Measurements from ENCODE around the gene TMEM63A. TPM values are rescaled to one million over a fixed set of nuclear protein-coding genes. Genes with fewer than 3 reads are reported as not detected.

The TMEM63A gene
- total and polyA plus RNA-seq, 4 experiments from 2014 or later = 46.2 to 507 (median 278) TPM

DNA sequence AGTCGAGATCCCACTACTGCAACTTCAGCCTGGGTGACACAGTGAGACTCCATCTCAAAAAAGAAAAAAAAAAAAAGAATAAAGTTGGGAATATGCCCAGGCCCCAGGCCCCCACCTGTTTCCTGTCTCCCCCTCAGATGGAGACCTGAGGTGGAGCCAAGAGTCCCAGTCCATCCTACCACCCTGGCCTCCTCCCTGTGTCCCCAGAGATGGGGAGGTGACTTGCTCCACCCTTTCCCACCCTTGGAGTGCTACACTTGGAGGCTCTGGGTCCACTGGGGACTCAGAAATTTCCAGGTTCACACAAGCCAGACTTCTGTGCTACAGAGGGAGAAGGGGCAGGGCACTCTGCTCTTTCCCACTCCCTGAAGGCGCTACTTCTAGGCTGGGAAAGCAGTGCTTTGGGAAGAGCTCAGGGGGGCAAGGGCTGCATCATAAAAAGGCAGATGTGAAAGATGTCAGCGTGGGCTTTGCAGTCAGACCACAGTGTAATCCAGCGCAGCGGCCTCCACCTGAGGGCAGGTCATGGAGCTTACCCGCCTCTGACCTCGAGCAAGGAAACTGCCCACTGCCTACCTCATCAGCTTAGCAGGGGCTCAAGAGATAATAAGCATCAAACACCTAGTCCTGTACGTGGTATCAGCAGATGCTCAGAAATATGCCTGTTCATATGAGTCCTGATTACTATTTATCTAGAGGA, 13.4 kb downstream of the TMEM63A start:
- H3K9me3 ChIP-seq (ENCODE audit: control insufficient read depth in 1 of 2, low read length in 2 of 2) = no peaks in the 10 kb centered on the region
- intact Hi-C loops (cut with micrococcal nuclease) = loop anchor here (5.0 kb wide), 2 partner anchors 91 to 109 kb away; partner anchors contain the start of gene SRP9
- ChIA-PET CTCF (ENCODE audit: partially characterized antibody) (interaction anchor here (3.2 to 3.3 kb wide), 2 partner anchors 13 to 42 kb away, joined by 13 to 22 read pairs; partner anchors contain the start of gene TMEM63A), POLR2A (ENCODE audit: partially characterized antibody) (interaction anchor here (6.5 kb wide), 1 partner anchor 13 kb away, joined by 71 read pairs; the partner anchor contains the start of gene TMEM63A)
- H3K27me3 ChIP-seq (ENCODE audit: insufficient read depth, low read length) = no peaks in the 10 kb centered on the region
- Mint-ChIP-seq H3K27me3 (no peaks in the 10 kb centered on the region), H3K36me3 (peaks cover 58 to 86% of the 10 kb centered on the region in 2 donors), H3K4me1 (peaks cover 34 to 79% (median 58%) of the 10 kb centered on the region in 4 donors), H3K27ac (peak overlapping the region; percentile 1 to 93 (median 75)), H3K4me3 (peak overlapping the region in 1 of 8 donors; percentile 13), H3K9me3 (no peaks in the 10 kb centered on the region)
- peaks cover 62% of the 10 kb centered on the region for H3K4me1 ChIP-seq (ENCODE audit: insufficient read depth, low read length)
- no peak for DNase-seq
- peaks cover 81% of the 10 kb centered on the region for H3K36me3 ChIP-seq (ENCODE audit: insufficient read depth, low read length)
- H3K4me3 ChIP-seq (ENCODE audit: low read length in 2 of 2) = no peak overlapping the region
- no peak overlapping the region for H3K27ac ChIP-seq (ENCODE audit: low read depth, low read length)

DNA sequence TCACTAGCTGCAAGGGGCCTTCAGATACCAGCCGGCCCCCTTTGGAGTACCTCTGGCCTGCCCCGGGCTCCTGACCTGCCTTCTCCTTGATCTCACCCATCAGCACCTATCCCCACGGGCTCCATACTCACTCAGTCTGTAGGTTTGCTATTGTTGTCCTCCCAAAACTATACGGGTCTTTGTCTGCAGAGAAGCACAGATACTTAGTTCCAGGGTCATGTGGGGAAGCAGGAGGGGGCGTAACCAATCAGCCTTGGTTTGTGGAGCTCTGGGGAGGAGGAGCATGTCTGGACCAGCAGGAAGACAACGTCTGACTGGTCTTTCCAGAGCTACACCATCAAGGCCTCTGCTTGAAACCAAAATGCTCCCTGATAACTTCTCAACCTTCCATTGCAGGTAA, 15.2 kb downstream of the TMEM63A start:
- H3K4me1 ChIP-seq (ENCODE audit: insufficient read depth, low read length) = peaks cover 50% of the 10 kb centered on the region
- Mint-ChIP-seq H3K4me3 (peak overlapping the region in 7 of 8 donors; percentile 48 to 85 (median 76)), H3K27ac (peak overlapping the region; percentile 71 to 95 (median 90)), H3K4me1 (peaks cover 31 to 66% (median 49%) of the 10 kb centered on the region in 4 donors), H3K36me3 (peaks cover 59 to 83% of the 10 kb centered on the region in 2 donors), H3K9me3 (no peaks in the 10 kb centered on the region), H3K27me3 (no peaks in the 10 kb centered on the region)
- H3K27ac ChIP-seq (ENCODE audit: low read depth, low read length) = peak overlapping the region; percentile 52
- CTCF ChIA-PET (ENCODE audit: partially characterized antibody) = interaction anchor here (1.1 to 3.9 kb wide), 4 partner anchors 9 to 395 kb away, joined by 3 to 26 read pairs (median 12); partner anchors contain the start of gene TMEM63A
- POLR2A ChIA-PET (ENCODE audit: partially characterized antibody) = interaction anchor here (1.3 to 4.7 kb wide), 10 partner anchors 9 to 133 kb away, joined by 3 to 74 read pairs (median 13); partner anchors contain the start of genes LEFTY1, PYCR2, SRP9 and TMEM63A
- peaks cover 85% of the 10 kb centered on the region for H3K36me3 ChIP-seq (ENCODE audit: insufficient read depth, low read length)
- no peak overlapping the region for H3K4me3 ChIP-seq (ENCODE audit: low read length in 2 of 2)
- no peaks in the 10 kb centered on the region for H3K27me3 ChIP-seq (ENCODE audit: insufficient read depth, low read length)
- DNase-seq = no peak
- intact Hi-C loops (cut with micrococcal nuclease) = loop anchor here (1.0 to 5.0 kb wide), 5 partner anchors 14 to 110 kb away; partner anchors contain the start of gene SRP9
- H3K9me3 ChIP-seq (ENCODE audit: control insufficient read depth in 1 of 2, low read length in 2 of 2) = no peaks in the 10 kb centered on the region

- Histone ChIP-seq H3K27me3 (ENCODE audit: insufficient read depth, low read length) (no peaks in the 10 kb centered on the region), H3K36me3 (ENCODE audit: insufficient read depth, low read length) (peaks cover 85% of the 10 kb centered on the region), H3K4me1 (ENCODE audit: insufficient read depth, low read length) (peaks cover 42% of the 10 kb centered on the region), H3K4me3 (ENCODE audit: low read length in 2 of 2) (no peak overlapping the region), H3K9me3 (ENCODE audit: control insufficient read depth in 1 of 2, low read length in 2 of 2) (no peaks in the 10 kb centered on the region), H3K27ac (ENCODE audit: low read depth, low read length) (peak overlapping the region; percentile 52)
- CTCF ChIA-PET (ENCODE audit: partially characterized antibody) = interaction anchor here (0.8 to 3.9 kb wide), 8 partner anchors 10 to 394 kb away, joined by 3 to 26 read pairs (median 3); partner anchors contain the start of gene TMEM63A
- intact Hi-C loops (cut with micrococcal nuclease) = loop anchor here (1.0 to 5.0 kb wide), 5 partner anchors 15 to 111 kb away; partner anchors contain the start of gene SRP9
- Mint-ChIP-seq H3K4me3 (peak overlapping the region in 7 of 8 donors; percentile 58 to 85 (median 76)), H3K27ac (peak overlapping the region; percentile 85 to 95 (median 90)), H3K36me3 (peaks cover 56 to 83% of the 10 kb centered on the region in 2 donors), H3K4me1 (peaks cover 31 to 60% (median 44%) of the 10 kb centered on the region in 4 donors), H3K9me3 (no peaks in the 10 kb centered on the region), H3K27me3 (no peaks in the 10 kb centered on the region)
- POLR2A ChIA-PET (ENCODE audit: partially characterized antibody) = interaction anchor here (0.5 to 4.7 kb wide), 16 partner anchors 8 to 421 kb away, joined by 3 to 74 read pairs (median 5); partner anchors contain the start of genes LEFTY1, PYCR2, SRP9 and TMEM63A
- peak; percentile 69 to 89 (median 73) for DNase-seq
Observed at GRCh38 chr1:225866061-225866837, 15.9 kb downstream of the TMEM63A start.

DNA sequence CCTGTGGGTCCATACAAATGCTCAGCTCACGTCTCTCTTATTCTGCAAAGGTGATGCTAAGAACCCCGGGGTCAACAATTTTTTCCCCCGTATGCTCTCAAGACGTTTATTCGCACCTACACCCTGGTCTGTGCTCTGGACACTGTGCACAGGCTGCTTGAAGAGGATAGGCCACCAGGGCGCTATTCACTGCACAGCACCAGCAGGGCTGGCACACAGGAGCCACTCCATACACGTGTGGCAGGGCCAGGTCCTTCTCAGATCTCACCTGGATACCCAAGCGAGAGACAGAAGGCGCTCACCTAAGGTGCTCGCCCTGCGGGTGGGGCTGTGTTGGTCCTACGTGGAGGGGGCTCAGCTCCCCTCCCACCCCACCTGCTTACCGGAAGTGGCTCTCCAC, 16.7 kb downstream of the TMEM63A start:
- Histone ChIP-seq H3K9me3 (ENCODE audit: control insufficient read depth in 1 of 2, low read length in 2 of 2) (no peaks in the 10 kb centered on the region), H3K4me1 (ENCODE audit: insufficient read depth, low read length) (peaks cover 40% of the 10 kb centered on the region), H3K36me3 (ENCODE audit: insufficient read depth, low read length) (peaks cover 85% of the 10 kb centered on the region), H3K4me3 (ENCODE audit: low read length in 2 of 2) (no peak overlapping the region), H3K27me3 (ENCODE audit: insufficient read depth, low read length) (no peaks in the 10 kb centered on the region), H3K27ac (ENCODE audit: low read depth, low read length) (peak overlapping the region; percentile 52)
- no peaks in the 10 kb centered on the region for H3K27me3 Mint-ChIP-seq
- H3K4me3 Mint-ChIP-seq = peak overlapping the region in 4 of 8 donors; percentile 65 to 85 (median 76)
- H3K4me1 Mint-ChIP-seq = peaks cover 31 to 60% (median 40%) of the 10 kb centered on the region in 4 donors
- no peaks in the 10 kb centered on the region for H3K9me3 Mint-ChIP-seq
- POLR2A ChIA-PET (ENCODE audit: partially characterized antibody) = interaction anchor here (0.9 to 4.7 kb wide), 11 partner anchors 7 to 134 kb away, joined by 3 to 74 read pairs (median 8); partner anchors contain the start of genes SRP9 and TMEM63A
- DNase-seq = no peak
- CTCF ChIA-PET (ENCODE audit: partially characterized antibody) = interaction anchor here (0.8 to 3.9 kb wide), 6 partner anchors 13 to 86 kb away, joined by 3 to 26 read pairs (median 3); partner anchors contain the start of gene TMEM63A
- intact Hi-C loops (cut with micrococcal nuclease) = loop anchor here (5.0 kb wide), 2 partner anchors 88 to 112 kb away; partner anchors contain the start of gene SRP9
- peak overlapping the region; percentile 81 to 95 (median 90) for H3K27ac Mint-ChIP-seq
- peaks cover 53 to 83% of the 10 kb centered on the region in 2 donors for H3K36me3 Mint-ChIP-seq

- Histone ChIP-seq H3K27ac (ENCODE audit: low read depth, low read length) (no peak overlapping the region), H3K27me3 (ENCODE audit: insufficient read depth, low read length) (no peaks in the 10 kb centered on the region), H3K4me3 (ENCODE audit: low read length in 2 of 2) (no peak overlapping the region), H3K4me1 (ENCODE audit: insufficient read depth, low read length) (peaks cover 31% of the 10 kb centered on the region), H3K9me3 (ENCODE audit: control insufficient read depth in 1 of 2, low read length in 2 of 2) (no peaks in the 10 kb centered on the region), H3K36me3 (ENCODE audit: insufficient read depth, low read length) (peaks cover 90% of the 10 kb centered on the region)
- H3K27ac Mint-ChIP-seq = peak overlapping the region in 4 of 7 donors; percentile 27 to 55 (median 44)
- no peaks in the 10 kb centered on the region for H3K27me3 Mint-ChIP-seq
- intact Hi-C loops (cut with micrococcal nuclease) = no loop called here
- peaks cover 66 to 86% of the 10 kb centered on the region in 2 donors for H3K36me3 Mint-ChIP-seq
- H3K9me3 Mint-ChIP-seq = no peaks in the 10 kb centered on the region
- ChIA-PET CTCF (ENCODE audit: partially characterized antibody) (interaction anchor here (1.2 kb wide), 1 partner anchor 20 kb away, joined by 4 read pairs; no protein-coding TSS in a partner anchor), POLR2A (ENCODE audit: partially characterized antibody) (interaction anchor here (1.0 to 4.7 kb wide), 4 partner anchors 15 to 85 kb away, joined by 3 to 74 read pairs (median 12); partner anchors contain the start of genes SRP9 and TMEM63A)
- no peak for DNase-seq
- H3K4me3 Mint-ChIP-seq = no peak overlapping the region
- peaks cover 26 to 59% (median 36%) of the 10 kb centered on the region in 4 donors for H3K4me1 Mint-ChIP-seq
Observed at GRCh38 chr1:225863167-225863566, 19.0 kb downstream of the TMEM63A start.

DNA sequence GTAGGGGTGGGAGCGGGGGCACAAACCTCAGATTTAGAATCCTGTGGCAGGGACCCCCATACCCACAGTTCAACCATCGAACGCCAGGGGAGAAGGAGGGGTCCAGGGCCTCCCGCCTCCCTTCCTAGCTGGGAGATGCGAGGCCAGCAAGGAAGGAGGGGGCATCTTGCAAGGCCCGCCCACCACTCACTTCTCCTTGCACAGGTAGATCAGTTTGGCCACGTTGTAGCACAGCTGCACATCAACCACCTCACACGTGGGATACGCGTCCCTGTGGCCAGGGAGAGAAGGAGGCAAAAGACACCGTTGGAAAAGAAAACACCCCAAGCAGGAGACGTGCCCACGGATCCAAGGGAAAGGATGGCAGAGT, 19.6 kb downstream of the TMEM63A start:
- H3K4me1 ChIP-seq (ENCODE audit: insufficient read depth, low read length) = peaks cover 25% of the 10 kb centered on the region
- ChIA-PET CTCF (ENCODE audit: partially characterized antibody) (no interaction called here), POLR2A (ENCODE audit: partially characterized antibody) (interaction anchor here (1.0 to 2.4 kb wide), 3 partner anchors 14 to 85 kb away, joined by 3 to 21 read pairs (median 4); partner anchors contain the start of genes SRP9 and TMEM63A)
- no peak overlapping the region for H3K4me3 Mint-ChIP-seq
- intact Hi-C loops (cut with micrococcal nuclease) = no loop called here
- no peaks in the 10 kb centered on the region for H3K9me3 Mint-ChIP-seq
- peaks cover 90% of the 10 kb centered on the region for H3K36me3 ChIP-seq (ENCODE audit: insufficient read depth, low read length)
- no peak for DNase-seq
- H3K27ac ChIP-seq (ENCODE audit: low read depth, low read length) = no peak overlapping the region
- H3K4me3 ChIP-seq (ENCODE audit: low read length in 2 of 2) = no peak overlapping the region
- H3K27me3 ChIP-seq (ENCODE audit: insufficient read depth, low read length) = no peaks in the 10 kb centered on the region
- H3K4me1 Mint-ChIP-seq = peaks cover 22 to 58% (median 34%) of the 10 kb centered on the region in 4 donors
- peak overlapping the region in 3 of 7 donors; percentile 27 to 68 (median 52) for H3K27ac Mint-ChIP-seq
- peaks cover 64 to 85% of the 10 kb centered on the region in 2 donors for H3K36me3 Mint-ChIP-seq
- no peaks in the 10 kb centered on the region for H3K9me3 ChIP-seq (ENCODE audit: control insufficient read depth in 1 of 2, low read length in 2 of 2)
- no peaks in the 10 kb centered on the region for H3K27me3 Mint-ChIP-seq

All from CD4-positive, alpha-beta memory T cell (primary cell).